Adrenal gland (tissue), 5 donors: ENCODE data around the gene RAX2.

Experiments used
- CTCF ChIP-seq, 6 experiments: fragments of 450-650 bp in 4 of 6; fragments of 200-600 bp in 2 of 6; sonication (generic) in 1 of 6; IDR thresholded peaks; 1 replicate in 5 of 6; 2 replicates in 1 of 6; pipeline versions ENCODE4 v1.5.1 to v1.8.0; 2016 to 2021; ENCODE audit warnings: antibody characterized with exemption in 6 of 6, mild to moderate bottlenecking in 2 of 6, moderate library complexity in 1 of 6
- POLR2A ChIP-seq, 2 donors: fragments of 450-650 bp; IDR thresholded peaks; one replicate each; pipeline ENCODE4 v1.6.1; 2017; ENCODE audit warnings: antibody characterized with exemption in 2 of 2, mild to moderate bottlenecking in 2 of 2, moderate library complexity in 1 of 2
- donor health status: DM: no; HTN: no; CAD: no.

DNA sequence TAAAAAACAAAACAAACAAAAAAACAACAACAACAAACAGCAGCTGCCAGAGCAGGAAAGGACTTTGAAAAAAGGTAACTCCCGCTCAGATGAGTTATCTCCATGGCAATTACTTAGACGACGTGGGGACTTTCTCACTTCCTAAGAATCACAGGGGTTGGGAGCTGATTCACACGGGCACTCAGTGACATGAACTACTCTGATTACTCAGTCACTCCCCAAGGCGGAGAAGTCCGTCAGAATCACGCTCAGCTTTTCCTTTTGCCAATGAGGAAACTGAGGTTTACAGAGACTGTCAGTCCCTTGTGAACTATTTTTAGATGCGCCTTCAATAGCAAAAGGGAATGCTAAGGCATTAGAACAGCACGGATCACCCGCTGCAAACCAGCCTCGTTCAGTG is 46.4 kb upstream of the RAX2 start:
- TF ChIP-seq POLR2A (IDR thresholded peaks at IDR 0.05): no peak
- TF ChIP-seq CTCF (IDR thresholded peaks at IDR 0.05): no peak
